Endothelial cell (in vitro differentiated cells): ENCODE measurements around the gene AKAP13. TPM values are rescaled to one million over a fixed set of nuclear protein-coding genes. Genes with fewer than 3 reads are reported as not detected.

Source experiments
- DNase-seq: peaks from one replicate; pipeline ENCODE4 v3.0.0; 2021; ENCODE audit warnings: low spot score
- H3K27ac Mint-ChIP-seq: one replicate; pipeline ENCODE4 v1.8.0; 2021; ENCODE audit warnings: mixed read lengths, inconsistent platforms; ENCODE audit not compliant: unreplicated experiment
- H3K27me3 Mint-ChIP-seq: one replicate; pipeline ENCODE4 v1.8.0; 2021; ENCODE audit warnings: mild to moderate bottlenecking, moderate library complexity, mixed read lengths, inconsistent platforms; ENCODE audit not compliant: unreplicated experiment
- H3K36me3 Mint-ChIP-seq: one replicate; pipeline ENCODE4 v1.8.0; 2021; ENCODE audit warnings: mild to moderate bottlenecking, low read depth, mixed read lengths, inconsistent platforms; ENCODE audit not compliant: unreplicated experiment
- H3K4me1 Mint-ChIP-seq: one replicate; pipeline ENCODE4 v1.8.0; 2021; ENCODE audit warnings: mild to moderate bottlenecking, mixed read lengths, inconsistent platforms; ENCODE audit not compliant: unreplicated experiment
- H3K4me3 Mint-ChIP-seq: one replicate; pipeline ENCODE4 v1.8.0; 2021; ENCODE audit warnings: mild to moderate bottlenecking, mixed read lengths, inconsistent platforms; ENCODE audit not compliant: unreplicated experiment
- H3K9me3 Mint-ChIP-seq: one replicate; pipeline ENCODE4 v1.8.0; 2021; ENCODE audit warnings: mixed read lengths, inconsistent platforms; ENCODE audit not compliant: unreplicated experiment
- CTCF ChIP-seq: fragments of 200-600 bp; sonication (generic); IDR thresholded peaks from one replicate; pipeline ENCODE4 v1.5.0; 2021; ENCODE audit warnings: antibody characterized with exemption; ENCODE audit not compliant: unreplicated experiment
- total RNA-seq: library from RNA; stranded (reverse); fragmentation: NEBNext Ultra II Directional; extraction: Animal tissue kit (Norgen Biotek cat#: 25700); gene quantifications from one replicate; pipeline ENCODE4 v1.2.1, GENCODE V29; 2021; ENCODE audit not compliant: unreplicated experiment

Gene AKAP13
- total RNA-seq, 1 donor from 2014 or later: 249 TPM

GRCh38 chr15:85473455-85473854, 93.1 kb downstream of the AKAP13 start:
- Mint-ChIP-seq H3K9me3 (no peaks in the 10 kb centered on the region), H3K27ac (no peak overlapping the region), H3K27me3 (peaks cover 8% of the 10 kb centered on the region), H3K36me3 (no peaks in the 10 kb centered on the region), H3K4me1 (peaks cover 59% of the 10 kb centered on the region), H3K4me3 (no peak overlapping the region)
- TF ChIP-seq CTCF: no peak
- no peak for DNase-seq

GRCh38 chr15:85474700-85475316, 94.4 kb downstream of the AKAP13 start:
- Mint-ChIP-seq H3K27me3 (peaks cover 11% of the 10 kb centered on the region), H3K27ac (peak overlapping the region; percentile 75), H3K36me3 (no peaks in the 10 kb centered on the region), H3K4me3 (no peak overlapping the region), H3K4me1 (peaks cover 73% of the 10 kb centered on the region), H3K9me3 (no peaks in the 10 kb centered on the region)
- TF ChIP-seq CTCF: no peak
- DNase-seq: no peak

- no peak for TF ChIP-seq CTCF
- DNase-seq: no peak
- H3K27me3 Mint-ChIP-seq: peaks cover 11% of the 10 kb centered on the region
Measured at GRCh38 chr15:85475317-85475701, 94.9 kb downstream of the AKAP13 start.

GRCh38 chr15:85475711-85476110, 95.3 kb downstream of the AKAP13 start:
- no peaks in the 10 kb centered on the region for H3K9me3 Mint-ChIP-seq
- peaks cover 74% of the 10 kb centered on the region for H3K4me1 Mint-ChIP-seq
- no peak overlapping the region for H3K4me3 Mint-ChIP-seq
- peaks cover 11% of the 10 kb centered on the region for H3K27me3 Mint-ChIP-seq
- no peak for DNase-seq
- H3K36me3 Mint-ChIP-seq: no peaks in the 10 kb centered on the region
- no peak for TF ChIP-seq CTCF
- peak overlapping the region; percentile 49 for H3K27ac Mint-ChIP-seq

More at GRCh38 chr15:85475317-85475701, 94.9 kb downstream of the AKAP13 start:
- H3K9me3 Mint-ChIP-seq: no peaks in the 10 kb centered on the region
- no peak overlapping the region for H3K27ac Mint-ChIP-seq
- H3K4me3 Mint-ChIP-seq: no peak overlapping the region
- H3K36me3 Mint-ChIP-seq: no peaks in the 10 kb centered on the region
- H3K4me1 Mint-ChIP-seq: peaks cover 75% of the 10 kb centered on the region

GRCh38 chr15:85477061-85477460, 96.7 kb downstream of the AKAP13 start:
- Mint-ChIP-seq H3K9me3 (no peaks in the 10 kb centered on the region), H3K4me3 (no peak overlapping the region), H3K27ac (no peak overlapping the region), H3K4me1 (peaks cover 79% of the 10 kb centered on the region), H3K36me3 (no peaks in the 10 kb centered on the region), H3K27me3 (peaks cover 11% of the 10 kb centered on the region)
- no peak for DNase-seq
- TF ChIP-seq CTCF: no peak
